WTC11 (cell line): ENCODE data around the gene TMEM179B. TPM values are rescaled to one million over a fixed set of nuclear protein-coding genes. Genes with fewer than 3 reads are reported as not detected.

ENCODE experiments used
- ATAC-seq: fragments of 200-7000 bp; cut with Tn5 transposase; 2 replicates; pipeline ENCODE4 v1.10.0; 2021; ENCODE audit warnings: mild to moderate bottlenecking, moderate library complexity
- CTCF ChIA-PET: fragments of 300-600 bp; sonication (Branson Sonifier 250); formaldehyde crosslinking; loops from one replicate; lab custom pipeline; 2021; ENCODE audit warnings: antibody characterized with exemption; lab: Charles Lee
- POLR2A ChIA-PET: fragments of 350-600 bp; sonication (Branson Sonifier 250); formaldehyde crosslinking; loops from one replicate; lab custom pipeline; 2021; ENCODE audit warnings: antibody characterized with exemption; lab: Charles Lee
- DNase-seq: peaks from one replicate; pipeline ENCODE4 v3.0.0; 2021; ENCODE audit warnings: low spot score
- H3K27ac Mint-ChIP-seq: 2 replicates; pipeline ENCODE4 v1.8.0; 2021; ENCODE audit warnings: mixed read lengths
- H3K27me3 Mint-ChIP-seq: 2 replicates; pipeline ENCODE4 v1.8.0; 2021; ENCODE audit warnings: low read depth, mild to moderate bottlenecking, moderate library complexity, mixed read lengths
- H3K36me3 Mint-ChIP-seq: 2 replicates; pipeline ENCODE4 v1.8.0; 2021; ENCODE audit warnings: mixed read lengths
- H3K4me1 Mint-ChIP-seq: 2 replicates; pipeline ENCODE4 v1.8.0; 2022; ENCODE audit warnings: mixed read lengths
- H3K4me3 Mint-ChIP-seq: 2 replicates; pipeline ENCODE4 v1.8.0; 2021; ENCODE audit warnings: mild to moderate bottlenecking, moderate library complexity, mixed read lengths
- H3K9me3 Mint-ChIP-seq: 2 replicates; pipeline ENCODE4 v1.8.0; 2021; ENCODE audit warnings: mixed read lengths
- CREM ChIP-seq: sonication (generic); formaldehyde crosslinking; IDR thresholded peaks from 2 replicates; pipeline ENCODE4 v1.8.1; 2022; ENCODE audit warnings: mild to moderate bottlenecking, missing genetic modification reagents, moderate library complexity
- EMX1 ChIP-seq: fragments of 250-450 bp; sonication (Bioruptor Pico); IDR thresholded peaks from 2 replicates; pipeline ENCODE4 v1.8.0; 2021; ENCODE audit warnings: mild to moderate bottlenecking
- ETV6 ChIP-seq: sonication (generic); formaldehyde crosslinking; IDR thresholded peaks from 2 replicates; pipeline ENCODE4 v1.8.1; 2022; ENCODE audit warnings: mild to moderate bottlenecking, missing genetic modification reagents
- FOXK1 ChIP-seq: sonication (generic); formaldehyde crosslinking; IDR thresholded peaks from 2 replicates; pipeline ENCODE4 v1.8.0; 2022; ENCODE audit warnings: mild to moderate bottlenecking, moderate library complexity, missing genetic modification reagents
- FOXP1 ChIP-seq: sonication (generic); formaldehyde crosslinking; IDR thresholded peaks from 2 replicates; pipeline ENCODE4 v1.8.0; 2022; ENCODE audit warnings: missing genetic modification reagents, mild to moderate bottlenecking, moderate library complexity, borderline replicate concordance
- GRHL2 ChIP-seq: fragments of 250-450 bp; sonication (Bioruptor Pico); IDR thresholded peaks from 2 replicates; pipeline ENCODE4 v1.8.0; 2022; ENCODE audit warnings: mild to moderate bottlenecking, moderate library complexity; ENCODE audit not compliant: insufficient replicate concordance, severe bottlenecking
- HMGA2 ChIP-seq: fragments of 250-450 bp; sonication (Bioruptor Pico); IDR thresholded peaks from 2 replicates; pipeline ENCODE4 v1.4.0; 2021; ENCODE audit warnings: mild to moderate bottlenecking, moderate library complexity
- IRF2 ChIP-seq: sonication (generic); formaldehyde crosslinking; IDR thresholded peaks from 2 replicates; pipeline ENCODE4 v1.8.0; 2022; ENCODE audit warnings: low read depth, missing genetic modification reagents, borderline replicate concordance
- NFE2L1 ChIP-seq: sonication (generic); formaldehyde crosslinking; IDR thresholded peaks from 2 replicates; pipeline ENCODE4 v1.8.1; 2023; ENCODE audit warnings: missing genetic modification reagents
- NR1H2 ChIP-seq: sonication (generic); formaldehyde crosslinking; IDR thresholded peaks from 2 replicates; pipeline ENCODE4 v1.9.0; 2021; ENCODE audit warnings: mild to moderate bottlenecking, moderate library complexity, missing genetic modification reagents
- PRRX2 ChIP-seq: fragments of 250-450 bp; sonication (Bioruptor Pico); IDR thresholded peaks from 2 replicates; pipeline ENCODE4 v1.8.0; 2021; ENCODE audit warnings: mild to moderate bottlenecking
- RORB ChIP-seq: fragments of 250-450 bp; sonication (Bioruptor Pico); IDR thresholded peaks from 2 replicates; pipeline ENCODE4 v1.9.0; 2021; ENCODE audit warnings: mild to moderate bottlenecking
- SOX15 ChIP-seq: fragments of 250-450 bp; sonication (Bioruptor Pico); IDR thresholded peaks from 2 replicates; pipeline ENCODE4 v1.9.0; 2021; ENCODE audit warnings: mild to moderate bottlenecking
- SP1 ChIP-seq: sonication (generic); formaldehyde crosslinking; conservative IDR thresholded peaks from 2 replicates; pipeline ENCODE4 v1.8.1; 2022; ENCODE audit warnings: missing genetic modification reagents
- TCF7 ChIP-seq: sonication (generic); formaldehyde crosslinking; IDR thresholded peaks from 2 replicates; pipeline ENCODE4 v1.8.0; 2022; ENCODE audit warnings: mild to moderate bottlenecking, low read depth, missing genetic modification reagents, moderate library complexity
- TEAD1 ChIP-seq: sonication (generic); formaldehyde crosslinking; IDR thresholded peaks from 2 replicates; pipeline ENCODE4 v1.8.0; 2022; ENCODE audit warnings: mild to moderate bottlenecking, missing genetic modification reagents
- TP53 ChIP-seq: sonication (generic); formaldehyde crosslinking; IDR thresholded peaks from 2 replicates; pipeline ENCODE4 v1.8.1; 2023; ENCODE audit warnings: mild to moderate bottlenecking, missing genetic modification reagents
- ZBTB21 ChIP-seq: sonication (generic); formaldehyde crosslinking; IDR thresholded peaks from 2 replicates; pipeline ENCODE4 v1.8.1; 2023; ENCODE audit warnings: mild to moderate bottlenecking, missing genetic modification reagents, borderline replicate concordance
- ZNF121 ChIP-seq: sonication (generic); formaldehyde crosslinking; IDR thresholded peaks from 2 replicates; pipeline ENCODE4 v1.8.0; 2023; ENCODE audit warnings: missing genetic modification reagents
- ZNF138 ChIP-seq: sonication (generic); formaldehyde crosslinking; conservative IDR thresholded peaks from 2 replicates; pipeline ENCODE4 v1.8.1; 2022; ENCODE audit warnings: mild to moderate bottlenecking, moderate library complexity, missing genetic modification reagents
- ZNF232 ChIP-seq: sonication (generic); formaldehyde crosslinking; IDR thresholded peaks from 2 replicates; pipeline ENCODE4 v1.8.0; 2022; ENCODE audit warnings: mild to moderate bottlenecking, missing genetic modification reagents
- ZNF263 ChIP-seq: sonication (generic); formaldehyde crosslinking; IDR thresholded peaks from 2 replicates; pipeline ENCODE4 v1.8.1; 2022; ENCODE audit warnings: low read depth, mild to moderate bottlenecking, moderate library complexity, missing genetic modification reagents
- ZNF317 ChIP-seq: sonication (generic); formaldehyde crosslinking; IDR thresholded peaks from 2 replicates; pipeline ENCODE4 v1.8.1; 2023; ENCODE audit warnings: low read depth, mild to moderate bottlenecking, moderate library complexity, missing genetic modification reagents, borderline replicate concordance
- total RNA-seq: library from RNA; stranded (reverse); gene quantifications from 3 replicates; pipeline ENCODE4 v1.2.3, GENCODE V29; 2021
- TF ChIP-seq, protein P1 (sequence below): sonication (generic); formaldehyde crosslinking; IDR thresholded peaks from 2 replicates; pipeline ENCODE4 v1.8.1; 2022; ENCODE audit warnings: mild to moderate bottlenecking, moderate library complexity, missing genetic modification reagents
- TF ChIP-seq, protein P2 (sequence below): sonication (generic); formaldehyde crosslinking; IDR thresholded peaks from 2 replicates; pipeline ENCODE4 v1.8.0; 2022; ENCODE audit warnings: mild to moderate bottlenecking, missing genetic modification reagents
- TF ChIP-seq, protein P3 (sequence below): sonication (generic); formaldehyde crosslinking; IDR thresholded peaks from 2 replicates; pipeline ENCODE4 v1.8.0; 2022; ENCODE audit warnings: mild to moderate bottlenecking, missing genetic modification reagents
- TF ChIP-seq, protein P4 (sequence below): sonication (generic); formaldehyde crosslinking; IDR thresholded peaks from 2 replicates; pipeline ENCODE4 v1.8.1; 2022; ENCODE audit warnings: low read depth, mild to moderate bottlenecking, moderate library complexity, missing genetic modification reagents, borderline replicate concordance
- TF ChIP-seq, protein P5 (sequence below): sonication (generic); formaldehyde crosslinking; IDR thresholded peaks from 2 replicates; pipeline ENCODE4 v1.8.1; 2023; ENCODE audit warnings: mild to moderate bottlenecking, missing genetic modification reagents, borderline replicate concordance
- TF ChIP-seq, protein P6 (sequence below): sonication (generic); formaldehyde crosslinking; IDR thresholded peaks from 2 replicates; pipeline ENCODE4 v1.8.0; 2022; ENCODE audit warnings: mild to moderate bottlenecking, missing genetic modification reagents

TMEM179B gene
- total RNA-seq, 1 experiment from 2014 or later = 21.4 TPM

DNA sequence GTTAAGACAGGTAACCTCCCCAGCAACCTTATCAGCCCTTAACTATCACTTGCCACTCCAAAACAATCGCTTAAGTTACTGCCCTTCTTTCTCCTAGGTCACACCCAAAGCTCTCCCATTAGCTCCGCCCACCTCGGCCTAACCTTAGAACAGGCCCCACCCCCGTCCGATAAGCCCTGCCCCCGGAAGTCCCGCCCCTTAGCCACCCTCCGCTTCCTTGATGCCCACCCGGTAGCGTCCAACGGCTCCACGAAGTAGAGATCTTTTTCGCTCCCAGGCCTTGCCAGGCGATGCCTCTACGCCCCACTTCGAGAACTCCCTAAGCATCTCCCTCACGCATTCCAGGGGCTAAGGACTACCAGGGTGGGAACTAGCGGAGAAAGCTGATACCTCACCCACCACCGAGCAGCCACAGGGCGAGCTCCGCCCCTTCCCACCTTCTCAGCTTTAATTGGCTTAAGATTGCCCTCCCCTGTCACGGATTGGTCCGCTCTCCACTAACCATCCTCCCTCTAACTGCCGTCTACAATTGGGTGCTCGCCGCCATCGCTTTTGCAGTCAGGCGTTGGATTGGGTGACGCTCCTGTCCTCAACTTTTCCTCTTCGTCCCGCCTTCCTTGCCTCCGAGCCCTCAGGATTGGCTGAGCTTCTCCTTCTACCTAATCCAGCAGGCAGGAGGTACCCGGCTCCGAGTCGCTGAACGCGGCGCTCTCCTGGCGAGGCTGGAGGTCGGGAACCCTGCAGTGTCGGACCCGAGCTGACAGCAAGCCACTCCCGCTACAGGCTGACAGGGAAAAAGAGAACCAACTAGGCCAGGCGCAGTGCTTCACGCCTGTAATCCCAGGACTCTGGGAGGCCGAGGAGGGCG, 33.2 kb upstream of the TMEM179B start, which contains the start of gene ZBTB3:
Gene ZBTB3 (minus strand): TSS at position 425 of the 868 bp plus-strand sequence. CDS start 496 bp downstream, outside the sequence.
- ATAC-seq (peak; percentile 91), DNase-seq (peak; percentile 97)
- POLR2A ChIA-PET = interaction anchor here (0.6 to 2.5 kb wide), 19 partner anchors 15 to 162 kb away, joined by 3 to 30 read pairs (median 8); partner anchors contain the start of genes B3GAT3, BSCL2, C11orf98 and CSKMT
- Mint-ChIP-seq H3K4me1 (peaks cover 28% of the 10 kb centered on the region), H3K36me3 (peaks cover 38% of the 10 kb centered on the region), H3K27ac (peak within 1 kb of the TSS; percentile 99), H3K4me3 (peak within 1 kb of the TSS; percentile 95), H3K9me3 (no peaks in the 10 kb centered on the region), H3K27me3 (no peaks in the 10 kb centered on the region; the same call in 1 of the 2 replicates)
- CTCF ChIA-PET = interaction anchor here (0.7 to 2.7 kb wide), 25 partner anchors 8 to 414 kb away, joined by 3 to 67 read pairs (median 4); partner anchors contain the start of genes BSCL2, GNG3, HNRNPUL2 and LBHD1
- TF ChIP-seq NFE2L1 (CRISPR knock-in tag) (no peak), PRRX2 (CRISPR knock-in tag) (peak; percentile 85; the same call in 1 of the 2 replicates), ZNF138 (CRISPR knock-in tag) (no peak), TP53 (no peak), CREM (CRISPR knock-in tag) (0 out of 2 replicates have a peak, but pooled peaks have one; percentile 21), SP1 (CRISPR knock-in tag) (peak; percentile 88), IRF2 (CRISPR knock-in tag) (no peak), ZNF317 (no peak), FOXK1 (CRISPR knock-in tag) (no peak; the same call in none of the 2 replicates), EMX1 (no peak), HMGA2 (CRISPR knock-in tag) (no peak), TEAD1 (CRISPR knock-in tag) (no peak), GRHL2 (no peak), ZNF121 (CRISPR knock-in tag) (no peak), RORB (no peak), ETV6 (CRISPR knock-in tag) (peak; percentile 12; the same call in 1 of the 2 replicates), SOX15 (CRISPR knock-in tag) (no peak), FOXP1 (CRISPR knock-in tag) (0 out of 2 replicates have a peak, but pooled peaks have one; percentile 7), ZNF232 (no peak), ZNF263 (CRISPR knock-in tag) (no peak), TCF7 (CRISPR knock-in tag) (no peak), ZBTB21 (no peak), NR1H2 (CRISPR knock-in tag) (no peak)
- TF ChIP-seq, protein P1, sequence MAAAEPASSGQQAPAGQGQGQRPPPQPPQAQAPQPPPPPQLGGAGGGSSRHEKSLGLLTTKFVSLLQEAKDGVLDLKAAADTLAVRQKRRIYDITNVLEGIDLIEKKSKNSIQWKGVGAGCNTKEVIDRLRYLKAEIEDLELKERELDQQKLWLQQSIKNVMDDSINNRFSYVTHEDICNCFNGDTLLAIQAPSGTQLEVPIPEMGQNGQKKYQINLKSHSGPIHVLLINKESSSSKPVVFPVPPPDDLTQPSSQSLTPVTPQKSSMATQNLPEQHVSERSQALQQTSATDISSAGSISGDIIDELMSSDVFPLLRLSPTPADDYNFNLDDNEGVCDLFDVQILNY (CRISPR knock-in tag) = no peak
- TF ChIP-seq, protein P2, sequence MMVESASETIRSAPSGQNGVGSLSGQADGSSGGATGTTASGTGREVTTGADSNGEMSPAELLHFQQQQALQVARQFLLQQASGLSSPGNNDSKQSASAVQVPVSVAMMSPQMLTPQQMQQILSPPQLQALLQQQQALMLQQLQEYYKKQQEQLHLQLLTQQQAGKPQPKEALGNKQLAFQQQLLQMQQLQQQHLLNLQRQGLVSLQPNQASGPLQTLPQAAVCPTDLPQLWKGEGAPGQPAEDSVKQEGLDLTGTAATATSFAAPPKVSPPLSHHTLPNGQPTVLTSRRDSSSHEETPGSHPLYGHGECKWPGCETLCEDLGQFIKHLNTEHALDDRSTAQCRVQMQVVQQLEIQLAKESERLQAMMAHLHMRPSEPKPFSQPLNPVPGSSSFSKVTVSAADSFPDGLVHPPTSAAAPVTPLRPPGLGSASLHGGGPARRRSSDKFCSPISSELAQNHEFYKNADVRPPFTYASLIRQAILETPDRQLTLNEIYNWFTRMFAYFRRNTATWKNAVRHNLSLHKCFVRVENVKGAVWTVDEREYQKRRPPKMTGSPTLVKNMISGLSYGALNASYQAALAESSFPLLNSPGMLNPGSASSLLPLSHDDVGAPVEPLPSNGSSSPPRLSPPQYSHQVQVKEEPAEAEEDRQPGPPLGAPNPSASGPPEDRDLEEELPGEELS (CRISPR knock-in tag) = no peak
- TF ChIP-seq, protein P3, sequence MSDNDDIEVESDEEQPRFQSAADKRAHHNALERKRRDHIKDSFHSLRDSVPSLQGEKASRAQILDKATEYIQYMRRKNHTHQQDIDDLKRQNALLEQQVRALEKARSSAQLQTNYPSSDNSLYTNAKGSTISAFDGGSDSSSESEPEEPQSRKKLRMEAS (CRISPR knock-in tag) = peak; percentile 68; the same call in 1 of the 2 replicates
- TF ChIP-seq, protein P4, sequence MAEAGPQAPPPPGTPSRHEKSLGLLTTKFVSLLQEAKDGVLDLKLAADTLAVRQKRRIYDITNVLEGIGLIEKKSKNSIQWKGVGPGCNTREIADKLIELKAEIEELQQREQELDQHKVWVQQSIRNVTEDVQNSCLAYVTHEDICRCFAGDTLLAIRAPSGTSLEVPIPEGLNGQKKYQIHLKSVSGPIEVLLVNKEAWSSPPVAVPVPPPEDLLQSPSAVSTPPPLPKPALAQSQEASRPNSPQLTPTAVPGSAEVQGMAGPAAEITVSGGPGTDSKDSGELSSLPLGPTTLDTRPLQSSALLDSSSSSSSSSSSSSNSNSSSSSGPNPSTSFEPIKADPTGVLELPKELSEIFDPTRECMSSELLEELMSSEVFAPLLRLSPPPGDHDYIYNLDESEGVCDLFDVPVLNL (CRISPR knock-in tag) = no peak
- TF ChIP-seq, protein P5, sequence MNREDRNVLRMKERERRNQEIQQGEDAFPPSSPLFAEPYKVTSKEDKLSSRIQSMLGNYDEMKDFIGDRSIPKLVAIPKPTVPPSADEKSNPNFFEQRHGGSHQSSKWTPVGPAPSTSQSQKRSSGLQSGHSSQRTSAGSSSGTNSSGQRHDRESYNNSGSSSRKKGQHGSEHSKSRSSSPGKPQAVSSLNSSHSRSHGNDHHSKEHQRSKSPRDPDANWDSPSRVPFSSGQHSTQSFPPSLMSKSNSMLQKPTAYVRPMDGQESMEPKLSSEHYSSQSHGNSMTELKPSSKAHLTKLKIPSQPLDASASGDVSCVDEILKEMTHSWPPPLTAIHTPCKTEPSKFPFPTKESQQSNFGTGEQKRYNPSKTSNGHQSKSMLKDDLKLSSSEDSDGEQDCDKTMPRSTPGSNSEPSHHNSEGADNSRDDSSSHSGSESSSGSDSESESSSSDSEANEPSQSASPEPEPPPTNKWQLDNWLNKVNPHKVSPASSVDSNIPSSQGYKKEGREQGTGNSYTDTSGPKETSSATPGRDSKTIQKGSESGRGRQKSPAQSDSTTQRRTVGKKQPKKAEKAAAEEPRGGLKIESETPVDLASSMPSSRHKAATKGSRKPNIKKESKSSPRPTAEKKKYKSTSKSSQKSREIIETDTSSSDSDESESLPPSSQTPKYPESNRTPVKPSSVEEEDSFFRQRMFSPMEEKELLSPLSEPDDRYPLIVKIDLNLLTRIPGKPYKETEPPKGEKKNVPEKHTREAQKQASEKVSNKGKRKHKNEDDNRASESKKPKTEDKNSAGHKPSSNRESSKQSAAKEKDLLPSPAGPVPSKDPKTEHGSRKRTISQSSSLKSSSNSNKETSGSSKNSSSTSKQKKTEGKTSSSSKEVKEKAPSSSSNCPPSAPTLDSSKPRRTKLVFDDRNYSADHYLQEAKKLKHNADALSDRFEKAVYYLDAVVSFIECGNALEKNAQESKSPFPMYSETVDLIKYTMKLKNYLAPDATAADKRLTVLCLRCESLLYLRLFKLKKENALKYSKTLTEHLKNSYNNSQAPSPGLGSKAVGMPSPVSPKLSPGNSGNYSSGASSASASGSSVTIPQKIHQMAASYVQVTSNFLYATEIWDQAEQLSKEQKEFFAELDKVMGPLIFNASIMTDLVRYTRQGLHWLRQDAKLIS (CRISPR knock-in tag) = no peak; the same call in 1 of the 2 replicates
- TF ChIP-seq, protein P6, sequence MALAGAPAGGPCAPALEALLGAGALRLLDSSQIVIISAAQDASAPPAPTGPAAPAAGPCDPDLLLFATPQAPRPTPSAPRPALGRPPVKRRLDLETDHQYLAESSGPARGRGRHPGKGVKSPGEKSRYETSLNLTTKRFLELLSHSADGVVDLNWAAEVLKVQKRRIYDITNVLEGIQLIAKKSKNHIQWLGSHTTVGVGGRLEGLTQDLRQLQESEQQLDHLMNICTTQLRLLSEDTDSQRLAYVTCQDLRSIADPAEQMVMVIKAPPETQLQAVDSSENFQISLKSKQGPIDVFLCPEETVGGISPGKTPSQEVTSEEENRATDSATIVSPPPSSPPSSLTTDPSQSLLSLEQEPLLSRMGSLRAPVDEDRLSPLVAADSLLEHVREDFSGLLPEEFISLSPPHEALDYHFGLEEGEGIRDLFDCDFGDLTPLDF (CRISPR knock-in tag) = 0 out of 2 replicates have a peak, but pooled peaks have one; percentile 42
